Activated CD4-positive, alpha-beta T cell treated with anti-CD3 and anti-CD28 coated beads for 48 hours (primary cell): ENCODE measurements around the gene FANCM.
"Not testable (repeated sequence)": the region's sequence is repeated elsewhere in the genome, so short reads cannot be mapped to it uniquely, and the experiment has no call there.

Experiments
- DNase-seq: peaks from one replicate; pipeline ENCODE4 v3.0.0-alpha.2; 2020

Gene FANCM

DNA sequence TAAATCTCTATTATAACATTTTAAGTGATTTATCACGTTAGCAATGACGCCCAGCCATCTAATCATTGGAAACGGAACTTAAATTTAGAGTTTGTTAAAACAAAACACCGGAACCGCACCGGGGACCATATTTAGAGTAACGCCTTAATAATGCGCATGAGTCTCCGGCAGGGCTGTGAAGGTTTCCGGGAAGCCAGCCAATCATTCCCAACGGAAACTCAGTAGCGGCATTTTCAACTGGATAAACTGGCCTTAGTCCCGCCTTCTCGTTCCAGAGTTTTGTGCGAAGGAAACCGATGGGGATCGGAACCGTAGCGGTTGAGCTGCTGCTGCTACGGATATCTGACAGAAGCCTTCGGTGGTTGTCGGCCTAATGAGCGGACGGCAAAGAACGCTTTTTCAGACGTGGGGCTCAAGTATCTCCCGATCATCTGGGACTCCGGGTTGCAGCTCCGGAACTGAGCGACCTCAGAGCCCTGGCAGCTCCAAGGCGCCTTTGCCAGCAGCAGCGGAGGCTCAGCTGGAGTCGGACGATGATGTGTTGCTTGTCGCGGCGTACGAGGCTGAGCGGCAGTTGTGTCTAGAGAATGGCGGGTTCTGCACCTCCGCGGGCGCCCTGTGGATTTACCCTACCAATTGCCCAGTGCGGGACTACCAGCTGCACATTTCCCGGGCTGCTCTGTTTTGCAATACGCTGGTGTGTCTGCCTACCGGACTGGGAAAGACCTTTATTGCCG, at the start of gene FANCM:
Gene FANCM (plus strand): TSS at position 272 of the 737 bp plus-strand sequence. CDS start 102 bp downstream, at position 374.
- DNase-seq, result peak; percentile 90

DNA sequence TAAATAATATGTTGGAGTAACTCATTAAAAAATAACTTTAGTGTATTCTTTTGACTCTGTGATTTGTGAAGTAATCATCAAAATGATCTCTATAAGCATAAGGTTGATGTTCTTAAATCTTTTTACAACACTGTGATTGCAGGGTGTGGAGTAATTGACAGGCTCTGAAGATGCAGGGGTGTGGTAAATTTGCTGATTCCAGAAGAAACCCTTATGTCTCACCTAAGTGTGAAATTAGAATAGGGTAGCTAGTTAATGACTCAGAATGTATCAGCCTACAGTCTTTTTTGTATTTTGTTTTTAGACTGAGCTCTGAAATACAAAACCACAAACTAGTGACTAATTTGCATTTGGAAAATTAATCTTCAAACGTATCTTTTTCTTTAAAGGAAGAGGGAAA, 45.9 kb upstream of the FANCM start:
- DNase-seq, result peak; percentile 20

GRCh38 chr14:45091710-45092109, 44.0 kb upstream of the FANCM start:
- DNase-seq, result no peak

DNA sequence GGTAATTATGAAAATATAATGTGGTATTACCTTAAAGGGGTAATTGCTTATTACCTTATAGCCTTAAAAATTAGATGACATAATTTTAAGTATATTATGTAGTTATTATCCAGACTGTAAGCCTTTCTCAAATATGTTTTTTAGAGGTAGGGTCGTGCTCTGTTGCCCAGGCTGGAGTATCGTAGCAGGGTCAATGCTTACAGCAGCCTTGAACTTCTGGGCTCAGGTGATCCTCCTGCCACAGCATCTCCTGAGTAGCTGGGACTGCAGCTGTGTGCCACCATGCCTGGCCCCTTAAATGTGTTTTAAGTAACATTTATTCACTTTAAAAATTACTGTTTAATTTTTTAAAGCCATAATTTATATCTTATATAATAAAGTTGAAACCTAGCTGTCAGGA, 41.5 kb upstream of the FANCM start:
- no peak for DNase-seq

- DNase-seq, result no peak
Observed at GRCh38 chr14:45095143-45095542, 40.6 kb upstream of the FANCM start.

- DNase-seq, result no peak
Observed at GRCh38 chr14:45096218-45096617, 39.5 kb upstream of the FANCM start.

DNA sequence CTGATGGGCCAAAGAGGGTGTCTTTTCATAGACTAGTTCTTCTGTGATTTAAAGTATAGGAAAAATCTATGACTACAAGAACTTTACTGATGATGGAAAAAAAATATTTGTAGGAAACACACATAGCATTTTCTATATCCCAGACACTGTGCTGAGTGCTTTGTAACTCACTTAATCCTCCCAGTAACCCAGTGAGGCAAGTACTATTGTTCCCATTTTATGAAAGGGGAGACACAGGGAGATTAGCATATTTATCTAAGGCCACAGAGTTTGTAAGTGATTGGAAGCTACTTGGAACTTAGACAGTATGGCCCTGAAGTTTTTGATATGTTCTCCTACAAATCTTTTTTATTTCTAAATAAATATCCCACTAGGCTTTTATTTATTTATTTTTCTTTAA, 31.9 kb upstream of the FANCM start:
- no peak for DNase-seq

- no peak for DNase-seq
Observed at GRCh38 chr14:45104561-45104960, 31.2 kb upstream of the FANCM start.

- no peak for DNase-seq
Observed at GRCh38 chr14:45112896-45113781, 22.6 kb upstream of the FANCM start.

GRCh38 chr14:45114327-45114726, 21.4 kb upstream of the FANCM start:
- DNase-seq, result no peak

DNA sequence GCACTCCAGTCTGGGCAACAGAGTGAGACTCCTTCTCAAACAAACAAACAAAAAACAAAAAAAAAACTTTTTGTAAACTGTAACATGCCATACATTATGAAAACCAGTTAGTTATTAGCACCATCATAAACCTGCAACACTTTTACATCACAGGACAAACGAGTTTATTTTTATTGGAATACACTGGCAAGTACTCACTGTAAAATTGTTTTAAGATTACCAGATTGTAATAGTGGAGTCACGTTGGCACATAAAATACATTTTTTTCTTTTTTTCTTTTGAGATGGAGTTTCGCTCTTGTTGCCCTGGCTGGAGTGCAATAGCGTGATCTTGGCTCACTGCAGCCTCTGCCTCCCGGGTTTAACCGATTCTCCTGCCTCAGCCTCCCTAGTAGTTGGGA, 17.1 kb upstream of the FANCM start:
- DNase-seq, result no peak

- DNase-seq, result no peak
Observed at GRCh38 chr14:45120096-45120495, 15.6 kb upstream of the FANCM start.

- DNase-seq, result no peak
Observed at GRCh38 chr14:45123271-45123670, 12.5 kb upstream of the FANCM start.

- no peak for DNase-seq
Observed at GRCh38 chr14:45125754-45126153, 10.0 kb upstream of the FANCM start.

DNA sequence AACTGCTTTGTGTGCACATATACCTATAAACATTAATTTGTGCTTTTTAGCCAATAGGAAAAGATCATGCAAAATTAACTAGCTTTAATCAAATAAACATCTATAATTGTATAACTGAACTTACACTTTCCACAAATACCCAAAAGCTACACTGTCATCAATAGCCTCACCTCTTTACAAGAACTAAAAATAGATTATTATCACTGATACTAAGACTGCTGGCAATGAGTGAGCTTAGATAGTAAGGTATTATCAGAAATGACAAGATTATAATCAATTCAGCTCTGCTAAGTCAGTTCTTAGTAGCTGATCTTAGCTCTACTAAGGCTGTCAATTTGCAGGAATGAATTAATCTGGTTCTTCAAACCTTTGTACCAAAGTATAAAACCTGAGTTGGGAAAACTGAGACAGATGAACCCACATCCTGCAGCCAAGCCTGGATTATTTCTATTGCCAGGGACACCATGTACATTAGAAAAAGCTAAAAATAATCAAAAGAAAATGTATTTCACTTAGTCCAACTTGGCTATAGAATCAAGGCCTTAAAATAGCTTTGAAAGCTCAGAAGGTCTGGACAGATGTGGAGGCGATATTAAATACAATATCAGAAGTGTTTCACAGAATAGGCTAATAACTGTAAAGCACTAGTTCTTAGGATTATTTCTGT, 6.6 kb upstream of the FANCM start:
- DNase-seq, result no peak

DNA sequence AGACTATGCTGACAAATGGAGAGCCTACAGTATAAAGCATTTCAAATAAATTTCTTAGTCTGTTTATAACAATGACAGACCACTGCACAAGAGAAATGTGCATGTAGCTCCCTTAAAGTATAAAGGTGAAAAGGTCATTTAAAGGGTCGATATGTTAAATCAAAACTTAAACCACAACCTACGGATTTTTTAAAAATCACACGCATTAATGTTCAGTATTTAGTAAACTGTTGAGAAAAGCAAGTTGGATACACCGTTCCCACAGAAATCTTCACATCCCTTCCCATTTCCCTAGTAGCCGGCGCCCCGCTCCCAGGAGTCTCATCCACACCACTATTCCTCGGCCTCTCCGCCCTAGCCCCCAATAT, 2.1 kb upstream of the FANCM start:
- no peak for DNase-seq

GRCh38 chr14:45134051-45134958, 1.4 kb upstream of the FANCM start, which contains the start of gene FKBP3:
Gene FKBP3, minus strand, starts transcription at chr14:45134481. Its CDS starts 25 bp downstream, at chr14:45134456.
- peak; percentile 95 for DNase-seq

DNA sequence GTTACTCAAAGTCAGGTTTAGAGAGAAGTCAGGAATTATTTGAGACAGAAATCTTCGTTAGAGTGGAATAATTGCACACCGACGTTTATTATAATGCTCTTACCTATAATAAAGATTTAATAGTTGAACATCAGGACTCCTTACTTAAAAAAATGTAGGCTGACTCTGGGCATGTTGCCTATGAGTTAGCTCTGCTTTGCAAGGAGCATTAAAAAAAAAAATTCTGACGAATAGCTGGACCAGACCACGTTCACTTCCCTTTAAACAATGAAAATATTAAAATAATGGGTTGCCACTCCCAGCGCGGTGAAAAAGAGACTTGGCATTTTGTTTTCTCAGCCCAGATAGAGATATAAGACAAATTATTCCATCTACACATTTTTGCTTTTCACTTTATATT, 574 bp upstream of the FANCM start:
- DNase-seq, result no peak

DNA sequence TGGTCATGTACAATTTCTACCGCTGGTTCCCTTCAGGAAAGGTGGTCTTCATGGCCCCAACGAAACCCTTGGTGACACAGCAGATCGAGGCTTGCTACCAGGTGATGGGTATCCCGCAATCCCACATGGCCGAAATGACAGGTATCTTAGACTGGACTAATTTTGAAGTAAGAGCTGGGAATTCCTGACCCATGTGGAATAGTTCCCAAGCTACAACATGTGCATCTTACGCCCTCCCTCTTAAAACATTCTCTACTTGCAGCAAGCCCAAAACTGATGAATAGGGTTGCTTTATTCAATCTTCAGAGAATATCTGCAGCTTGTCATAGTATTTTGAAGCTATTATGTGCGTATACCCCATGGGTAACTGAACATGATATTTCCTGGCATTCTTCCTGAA, 669 bp downstream of the FANCM start:
- no peak for DNase-seq

DNA sequence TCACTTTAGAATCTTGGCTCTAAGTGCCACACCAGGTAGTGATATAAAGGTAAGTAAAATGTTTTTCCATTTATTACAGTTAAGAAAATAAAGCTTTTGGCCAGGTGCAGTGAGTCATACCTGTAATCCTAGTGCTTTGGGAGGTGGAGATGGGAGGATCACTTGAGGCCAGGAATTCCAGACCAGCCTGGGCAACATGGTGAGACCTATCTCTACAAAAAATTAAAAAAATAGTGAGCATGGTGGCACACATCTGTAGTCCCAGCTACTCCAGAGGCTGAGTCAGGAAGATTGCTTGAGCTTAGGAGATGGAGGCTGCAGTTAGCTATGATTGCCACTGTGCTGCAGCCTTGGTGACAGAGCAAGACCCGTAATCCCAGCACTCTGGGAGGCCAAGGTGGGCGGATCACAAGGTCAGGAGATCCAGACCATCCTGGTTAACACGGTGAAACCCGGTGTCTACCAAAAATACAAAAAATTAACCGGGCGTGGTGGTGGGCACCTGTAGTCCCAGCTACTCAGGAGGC, 5.0 kb downstream of the FANCM start:
- DNase-seq, result no peak

- DNase-seq, result not testable (repeated sequence)
Observed at GRCh38 chr14:45142083-45142482, 6.4 kb downstream of the FANCM start.

DNA sequence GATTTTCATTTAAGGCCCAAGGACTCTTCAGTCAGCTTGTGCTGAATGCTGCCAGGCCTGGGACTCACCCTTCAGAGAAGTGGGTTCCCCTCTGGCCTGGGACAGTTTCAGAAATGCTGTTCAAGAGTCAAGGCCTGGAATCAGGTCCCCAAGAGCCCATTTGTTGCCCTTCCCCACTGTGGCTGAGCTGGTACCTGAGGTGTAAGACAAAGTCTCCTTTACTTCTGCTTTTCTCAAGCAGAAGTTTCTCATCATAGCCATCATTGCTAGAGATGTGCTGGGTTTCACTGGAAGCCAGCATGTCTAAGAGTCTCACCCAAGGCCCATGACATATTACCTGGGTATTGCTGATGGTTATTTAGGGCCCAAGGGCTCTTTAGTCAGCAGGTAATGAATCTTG, 8.9 kb downstream of the FANCM start:
- no peak for DNase-seq
